ENCODE measurements around the gene CHD2. TPM values are rescaled to one million over a fixed set of nuclear protein-coding genes. Genes with fewer than 3 reads are reported as not detected.

CHD2 gene
- total and polyA plus RNA-seq, 10 of the 15 experiments (the other 5 are each of a cell fraction or from before 2014, with no cell fraction given): 38.1 to 94.7 (median 63.3) TPM

DNA sequence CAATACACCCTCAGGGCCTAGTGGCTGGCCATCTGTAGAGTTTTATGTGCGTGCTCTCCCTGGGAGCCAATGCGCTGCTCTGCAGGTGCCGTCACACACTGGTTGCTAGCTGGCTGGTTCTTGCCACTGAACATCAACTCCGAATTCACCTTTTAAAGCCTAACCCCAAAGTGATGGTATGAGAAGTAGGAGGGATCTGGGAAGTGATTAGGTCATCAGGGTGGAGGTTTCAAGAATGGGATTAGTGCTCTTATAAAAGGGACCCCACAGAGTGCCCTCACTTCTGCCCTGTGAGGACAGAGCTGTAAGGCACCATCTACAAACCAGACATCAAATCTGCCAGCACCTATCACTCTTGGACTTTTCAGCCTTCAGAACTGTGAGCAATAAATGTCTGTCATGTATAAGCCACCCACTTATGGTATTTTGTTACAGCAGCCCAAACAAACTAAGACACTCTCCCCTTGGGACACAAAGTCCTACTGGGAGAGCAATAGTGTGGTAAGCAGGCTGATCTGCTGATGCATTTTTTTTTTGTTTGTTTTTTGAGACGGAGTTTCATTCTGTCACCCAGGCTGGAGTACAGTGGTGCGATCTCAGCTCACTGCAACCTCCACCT is 168.6 kb downstream of the CHD2 start:
- CTCF ChIA-PET: no interaction called here
- Histone ChIP-seq H3K4me2 (ENCODE audit: control insufficient read depth, insufficient read depth) (no peak overlapping the region), H4K20me1 (ENCODE audit: control insufficient read depth, insufficient read depth) (no peaks in the 10 kb centered on the region), H3K27ac (ENCODE audit: control insufficient read depth, insufficient read depth) (no peak overlapping the region), H3K4me1 (ENCODE audit: control insufficient read depth, insufficient read depth, low read length) (no peaks in the 10 kb centered on the region), H3K27me3 (replicated peaks in 1 of 2; ENCODE audit: control insufficient read depth in 2 of 2, insufficient read depth in 2 of 2, low read length in 1 of 2) (peaks cover 6 to 17% of the 10 kb centered on the region in 2 experiments), H3K4me3 (no peak overlapping the region), H3K79me2 (ENCODE audit: control insufficient read depth, insufficient read depth, low read length) (no peaks in the 10 kb centered on the region), H3K9me3 (replicated peaks; ENCODE audit: control insufficient read depth, insufficient read depth, low read length) (no peaks in the 10 kb centered on the region), H3K9ac (ENCODE audit: control insufficient read depth, insufficient read depth, low read length) (no peak overlapping the region), H2AFZ (ENCODE audit: control insufficient read depth, low read depth, low read length) (no peak overlapping the region), H3K36me3 (ENCODE audit: control insufficient read depth in 2 of 2, insufficient read depth in 2 of 2, low read length in 1 of 2) (no peaks in the 10 kb centered on the region)
- DNase-seq (ENCODE audit: low read depth, low spot score) (no peak), ATAC-seq (no peak), FAIRE-seq (no peak)
- intact Hi-C loops (cut with micrococcal nuclease; ENCODE audit: unreplicated experiment): no loop called here
- BruUV-seq (replicated peaks): no TSS peak
- in situ Hi-C loops (cut with MboI): no loop called here
- RAD21 ChIA-PET (ENCODE audit: unreplicated experiment): no interaction called here
- POLR2A ChIA-PET: no interaction called here
- WGBS (ENCODE audit: insufficient coverage, insufficient replicate concordance, low lambda C conversion rate, missing lambda C conversion rate): 45% methylated on average over 6 of the region's 6 CpGs
- SMC1A ChIA-PET (ENCODE audit: uncharacterized antibody, unreplicated experiment): interaction anchor here (0.9 kb wide), 1 partner anchor 9 kb away, joined by 3 read pairs; no protein-coding TSS in a partner anchor
- TF ChIP-seq, protein P1, sequence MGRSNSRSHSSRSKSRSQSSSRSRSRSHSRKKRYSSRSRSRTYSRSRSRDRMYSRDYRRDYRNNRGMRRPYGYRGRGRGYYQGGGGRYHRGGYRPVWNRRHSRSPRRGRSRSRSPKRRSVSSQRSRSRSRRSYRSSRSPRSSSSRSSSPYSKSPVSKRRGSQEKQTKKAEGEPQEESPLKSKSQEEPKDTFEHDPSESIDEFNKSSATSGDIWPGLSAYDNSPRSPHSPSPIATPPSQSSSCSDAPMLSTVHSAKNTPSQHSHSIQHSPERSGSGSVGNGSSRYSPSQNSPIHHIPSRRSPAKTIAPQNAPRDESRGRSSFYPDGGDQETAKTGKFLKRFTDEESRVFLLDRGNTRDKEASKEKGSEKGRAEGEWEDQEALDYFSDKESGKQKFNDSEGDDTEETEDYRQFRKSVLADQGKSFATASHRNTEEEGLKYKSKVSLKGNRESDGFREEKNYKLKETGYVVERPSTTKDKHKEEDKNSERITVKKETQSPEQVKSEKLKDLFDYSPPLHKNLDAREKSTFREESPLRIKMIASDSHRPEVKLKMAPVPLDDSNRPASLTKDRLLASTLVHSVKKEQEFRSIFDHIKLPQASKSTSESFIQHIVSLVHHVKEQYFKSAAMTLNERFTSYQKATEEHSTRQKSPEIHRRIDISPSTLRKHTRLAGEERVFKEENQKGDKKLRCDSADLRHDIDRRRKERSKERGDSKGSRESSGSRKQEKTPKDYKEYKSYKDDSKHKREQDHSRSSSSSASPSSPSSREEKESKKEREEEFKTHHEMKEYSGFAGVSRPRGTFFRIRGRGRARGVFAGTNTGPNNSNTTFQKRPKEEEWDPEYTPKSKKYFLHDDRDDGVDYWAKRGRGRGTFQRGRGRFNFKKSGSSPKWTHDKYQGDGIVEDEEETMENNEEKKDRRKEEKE (IDR thresholded peaks at IDR 0.05): no peak
- TF ChIP-seq CEBPZ (IDR thresholded peaks at IDR 0.05; ENCODE audit: low read depth, low read length) (no peak), IKZF2 (IDR thresholded peaks at IDR 0.05) (no peak), FOXK2 (IDR thresholded peaks at IDR 0.05) (no peak), ZNF217 (IDR thresholded peaks at IDR 0.05) (no peak), SUPT20H (IDR thresholded peaks at IDR 0.05; ENCODE audit: borderline replicate concordance, control insufficient read depth, low read depth, low read length) (no peak), TCF12 (IDR thresholded peaks at IDR 0.05; ENCODE audit: low read depth, low read length) (no peak), NBN (IDR thresholded peaks at IDR 0.05) (no peak), STAT3 (IDR thresholded peaks at IDR 0.05; ENCODE audit: low read depth, low read length) (no peak), CBX3 (IDR thresholded peaks at IDR 0.05; ENCODE audit: borderline replicate concordance, low read depth) (no peak), ZNF622 (IDR thresholded peaks at IDR 0.05) (no peak), SREBF1 (IDR thresholded peaks at IDR 0.05; ENCODE audit: low read length) (no peak)
- TF ChIP-seq, protein P2, sequence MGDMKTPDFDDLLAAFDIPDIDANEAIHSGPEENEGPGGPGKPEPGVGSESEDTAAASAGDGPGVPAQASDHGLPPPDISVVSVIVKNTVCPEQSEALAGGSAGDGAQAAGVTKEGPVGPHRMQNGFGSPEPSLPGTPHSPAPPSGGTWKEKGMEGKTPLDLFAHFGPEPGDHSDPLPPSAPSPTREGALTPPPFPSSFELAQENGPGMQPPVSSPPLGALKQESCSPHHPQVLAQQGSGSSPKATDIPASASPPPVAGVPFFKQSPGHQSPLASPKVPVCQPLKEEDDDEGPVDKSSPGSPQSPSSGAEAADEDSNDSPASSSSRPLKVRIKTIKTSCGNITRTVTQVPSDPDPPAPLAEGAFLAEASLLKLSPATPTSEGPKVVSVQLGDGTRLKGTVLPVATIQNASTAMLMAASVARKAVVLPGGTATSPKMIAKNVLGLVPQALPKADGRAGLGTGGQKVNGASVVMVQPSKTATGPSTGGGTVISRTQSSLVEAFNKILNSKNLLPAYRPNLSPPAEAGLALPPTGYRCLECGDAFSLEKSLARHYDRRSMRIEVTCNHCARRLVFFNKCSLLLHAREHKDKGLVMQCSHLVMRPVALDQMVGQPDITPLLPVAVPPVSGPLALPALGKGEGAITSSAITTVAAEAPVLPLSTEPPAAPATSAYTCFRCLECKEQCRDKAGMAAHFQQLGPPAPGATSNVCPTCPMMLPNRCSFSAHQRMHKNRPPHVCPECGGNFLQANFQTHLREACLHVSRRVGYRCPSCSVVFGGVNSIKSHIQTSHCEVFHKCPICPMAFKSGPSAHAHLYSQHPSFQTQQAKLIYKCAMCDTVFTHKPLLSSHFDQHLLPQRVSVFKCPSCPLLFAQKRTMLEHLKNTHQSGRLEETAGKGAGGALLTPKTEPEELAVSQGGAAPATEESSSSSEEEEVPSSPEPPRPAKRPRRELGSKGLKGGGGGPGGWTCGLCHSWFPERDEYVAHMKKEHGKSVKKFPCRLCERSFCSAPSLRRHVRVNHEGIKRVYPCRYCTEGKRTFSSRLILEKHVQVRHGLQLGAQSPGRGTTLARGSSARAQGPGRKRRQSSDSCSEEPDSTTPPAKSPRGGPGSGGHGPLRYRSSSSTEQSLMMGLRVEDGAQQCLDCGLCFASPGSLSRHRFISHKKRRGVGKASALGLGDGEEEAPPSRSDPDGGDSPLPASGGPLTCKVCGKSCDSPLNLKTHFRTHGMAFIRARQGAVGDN (IDR thresholded peaks at IDR 0.05): no peak

Data from GM12878 (cell line).